ENCODE measurements around the gene MATN1.

The MATN1 gene

DNA sequence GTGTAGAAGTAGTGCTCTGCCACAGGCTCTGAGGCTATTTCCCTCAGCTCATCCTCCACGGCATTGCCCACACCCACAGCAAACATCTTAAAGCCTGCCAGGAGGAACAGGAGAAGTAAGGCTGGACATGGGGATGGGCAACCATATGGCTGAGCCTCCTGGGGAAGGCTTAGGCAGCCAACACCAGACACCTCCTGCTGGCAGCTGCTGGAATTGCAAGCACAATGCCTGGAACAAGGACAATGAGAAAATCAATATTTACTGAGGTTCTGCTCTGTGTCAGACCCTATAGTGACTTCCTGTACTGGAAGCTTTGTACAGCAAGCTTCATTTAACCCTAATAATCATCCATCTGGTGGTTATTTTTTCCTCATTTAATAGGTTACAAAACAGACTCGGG lies 8.2 kb downstream of the MATN1 start:
- no peak for DNase-seq

DNA sequence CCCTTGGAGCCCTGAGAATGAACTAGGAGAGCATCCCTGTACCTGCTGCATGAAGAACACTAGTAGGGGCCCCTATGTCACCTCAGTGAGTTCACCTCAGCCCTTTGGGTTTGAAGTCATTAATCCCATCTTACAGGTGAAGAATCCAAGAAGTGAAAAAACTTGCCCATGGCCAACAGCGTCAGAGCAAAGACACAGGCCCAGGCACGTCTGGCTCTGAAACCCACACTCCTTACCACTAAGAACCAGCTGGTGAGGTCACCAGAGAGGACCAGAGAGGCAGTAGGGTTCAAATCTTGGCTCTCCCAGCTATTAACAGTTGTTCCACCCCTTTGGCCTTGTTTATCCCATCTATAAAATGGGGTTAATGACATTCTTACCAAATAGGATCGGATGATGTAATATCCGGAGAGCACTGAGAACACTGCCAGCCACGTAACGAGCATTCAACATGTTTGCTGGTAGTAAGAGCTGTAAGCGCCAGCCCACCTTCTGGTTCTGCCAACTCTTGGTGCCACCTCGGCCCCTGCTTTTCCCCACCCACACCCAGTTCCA lies 8.8 kb downstream of the MATN1 start:
- DNase-seq = no peak

- DNase-seq = no peak
These were observed 9.4 kb downstream of the MATN1 start for GRCh38 chr1:30714025-30714424.

DNA sequence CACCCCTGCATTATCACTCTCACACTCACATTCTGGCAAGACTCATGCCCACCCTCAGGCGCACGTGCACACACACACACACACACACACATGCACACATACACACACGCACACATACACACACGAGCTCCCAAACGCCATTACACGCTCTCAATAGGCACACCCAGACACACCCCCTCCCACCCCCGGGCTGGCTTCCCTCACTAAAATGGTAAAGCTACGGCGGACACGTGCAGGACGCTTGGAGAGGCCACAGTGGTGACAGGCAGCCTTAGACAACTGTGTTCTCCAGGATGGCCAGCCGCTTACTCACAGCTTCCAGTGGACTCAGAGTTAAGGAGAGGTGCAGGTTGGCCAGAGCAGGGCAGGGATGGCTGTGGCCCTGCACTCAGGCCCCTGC lies 10.1 kb downstream of the MATN1 start:
- DNase-seq = no peak

GRCh38 chr1:30712583-30712982 lies 10.8 kb downstream of the MATN1 start:
- no peak for DNase-seq

DNA sequence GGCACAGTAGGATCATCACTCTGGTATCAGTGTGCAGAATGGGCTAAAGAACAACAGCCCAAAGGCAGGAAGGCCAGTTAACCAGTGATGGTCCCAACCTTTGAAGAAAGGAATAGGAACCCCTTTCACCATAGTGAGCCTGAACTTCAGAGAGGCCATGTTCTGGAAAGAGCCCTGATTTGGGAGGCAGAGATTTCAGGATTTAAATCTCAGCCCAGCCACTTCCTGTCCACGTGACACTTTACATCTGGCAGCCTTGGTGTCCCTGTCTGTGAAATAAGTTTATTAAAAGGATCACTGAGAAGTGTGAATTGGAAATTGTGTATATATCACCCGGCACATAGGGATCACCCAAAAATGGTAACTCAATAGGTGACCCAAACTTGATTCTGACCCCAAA lies 13.0 kb downstream of the MATN1 start:
- no peak for DNase-seq

- DNase-seq = no peak
These were observed 15.0 kb downstream of the MATN1 start for GRCh38 chr1:30708361-30708728.

GRCh38 chr1:30707412-30708360 lies 15.7 kb downstream of the MATN1 start:
- peak; percentile 8 to 38 for DNase-seq

DNA sequence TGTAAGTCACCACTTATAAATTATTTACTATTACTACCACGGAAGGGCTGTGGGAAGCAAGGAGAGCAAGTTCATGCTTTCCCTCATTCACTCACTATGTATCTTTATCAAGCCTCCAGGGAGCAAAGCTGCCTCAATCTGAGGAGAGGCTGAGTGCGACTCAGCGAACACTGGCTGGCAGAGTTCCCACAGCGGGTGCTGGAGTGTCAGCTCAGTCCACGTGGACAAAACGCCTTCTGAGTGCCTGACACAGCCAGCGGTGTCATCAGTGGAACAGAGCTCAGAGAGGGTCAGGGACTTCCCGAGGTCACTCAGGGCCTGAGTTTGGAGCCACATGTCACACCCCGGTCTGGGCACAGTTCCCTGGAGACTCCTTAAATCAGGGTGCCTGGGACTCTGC lies 16.9 kb downstream of the MATN1 start:
- DNase-seq = no peak

- DNase-seq = no peak
These were observed 17.7 kb downstream of the MATN1 start for GRCh38 chr1:30705698-30706097.

GRCh38 chr1:30704765-30705509 lies 18.4 kb downstream of the MATN1 start:
- DNase-seq = no peak

DNA sequence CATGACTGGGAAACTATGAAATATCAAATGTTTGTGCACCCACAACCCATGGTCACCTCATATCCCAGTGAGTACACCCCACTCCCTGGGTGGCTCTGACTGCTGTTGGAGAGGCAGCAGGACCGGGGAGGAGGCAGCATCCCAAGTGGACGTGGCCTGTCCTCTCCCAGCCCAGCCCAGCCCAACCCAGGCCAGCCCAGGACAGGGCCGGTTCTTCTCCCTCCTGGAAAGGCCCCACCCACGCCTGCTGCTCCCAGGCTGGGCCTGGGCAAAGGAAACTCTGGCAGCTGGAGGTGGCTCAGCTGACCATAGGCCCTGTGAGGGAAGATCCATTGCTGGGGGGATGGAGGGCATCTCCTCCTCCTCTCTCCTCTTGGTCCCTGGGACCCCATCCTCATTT lies 19.1 kb downstream of the MATN1 start:
- DNase-seq = no peak

DNA sequence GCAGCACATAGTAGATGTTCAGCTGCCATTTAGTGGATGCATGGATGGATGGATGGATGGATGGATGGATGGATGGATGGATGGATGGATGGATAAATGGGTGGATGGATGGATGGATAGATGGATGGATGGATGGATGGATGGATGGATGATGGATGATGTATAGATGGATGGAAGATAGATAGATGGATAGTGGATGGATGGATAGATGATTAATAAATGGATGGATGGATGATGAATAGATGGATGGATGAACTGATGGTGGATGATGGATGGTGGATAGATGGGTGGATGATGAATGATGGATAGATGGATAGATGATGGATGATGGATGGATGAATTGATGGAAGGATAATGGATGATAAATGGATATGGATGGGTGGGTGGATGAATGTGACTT lies 20.6 kb downstream of the MATN1 start:
- DNase-seq = no peak

GRCh38 chr1:30701258-30701633 lies 22.1 kb downstream of the MATN1 start:
- DNase-seq = no peak

GRCh38 chr1:30700528-30701257 lies 22.7 kb downstream of the MATN1 start:
- no peak for DNase-seq

GRCh38 chr1:30699762-30700161 lies 23.6 kb downstream of the MATN1 start:
- DNase-seq = no peak

GRCh38 chr1:30698401-30698981 lies 24.9 kb downstream of the MATN1 start:
- no peak for DNase-seq

GRCh38 chr1:30697571-30698376 lies 25.6 kb downstream of the MATN1 start:
- DNase-seq = no peak

DNA sequence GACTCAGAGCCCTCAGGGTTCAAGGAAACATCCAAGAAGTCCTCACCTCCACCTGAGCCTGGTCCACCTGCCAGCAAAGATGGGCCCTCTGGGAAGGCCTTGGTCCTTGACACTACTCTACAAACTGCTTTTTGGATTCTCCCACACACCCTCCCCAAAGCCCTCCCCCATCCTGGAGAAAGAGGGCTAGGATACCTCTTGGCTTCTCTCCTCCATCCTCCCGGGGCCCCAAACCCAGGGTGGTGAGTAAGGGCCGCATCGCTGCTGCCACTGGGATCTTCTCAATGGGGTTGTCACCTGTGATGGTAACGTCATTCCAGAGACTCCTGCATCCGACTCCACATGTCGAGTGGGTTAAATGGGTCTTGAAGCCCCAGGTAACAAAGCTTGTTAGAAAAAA lies 26.6 kb downstream of the MATN1 start:
- no peak for DNase-seq

DNA sequence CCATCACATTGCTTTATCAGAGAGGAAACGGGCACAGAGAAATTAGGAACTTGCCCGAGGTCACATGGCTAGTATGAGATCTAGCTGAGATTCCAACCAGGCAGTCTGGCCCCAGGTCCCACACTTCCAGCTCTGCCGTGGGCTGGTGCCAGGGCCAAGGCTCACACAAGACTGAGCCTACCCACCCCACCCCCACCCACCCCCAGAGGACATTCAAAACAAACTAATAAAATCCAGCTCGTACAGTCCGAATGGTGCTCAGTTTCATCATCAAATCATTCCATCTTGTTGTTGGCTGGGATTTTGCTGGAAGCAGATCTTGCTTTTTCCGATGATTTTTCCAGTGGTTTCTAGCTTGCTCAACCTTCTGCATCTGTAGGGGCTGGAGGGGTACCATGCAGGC lies 27.9 kb downstream of the MATN1 start:
- no peak for DNase-seq

DNA sequence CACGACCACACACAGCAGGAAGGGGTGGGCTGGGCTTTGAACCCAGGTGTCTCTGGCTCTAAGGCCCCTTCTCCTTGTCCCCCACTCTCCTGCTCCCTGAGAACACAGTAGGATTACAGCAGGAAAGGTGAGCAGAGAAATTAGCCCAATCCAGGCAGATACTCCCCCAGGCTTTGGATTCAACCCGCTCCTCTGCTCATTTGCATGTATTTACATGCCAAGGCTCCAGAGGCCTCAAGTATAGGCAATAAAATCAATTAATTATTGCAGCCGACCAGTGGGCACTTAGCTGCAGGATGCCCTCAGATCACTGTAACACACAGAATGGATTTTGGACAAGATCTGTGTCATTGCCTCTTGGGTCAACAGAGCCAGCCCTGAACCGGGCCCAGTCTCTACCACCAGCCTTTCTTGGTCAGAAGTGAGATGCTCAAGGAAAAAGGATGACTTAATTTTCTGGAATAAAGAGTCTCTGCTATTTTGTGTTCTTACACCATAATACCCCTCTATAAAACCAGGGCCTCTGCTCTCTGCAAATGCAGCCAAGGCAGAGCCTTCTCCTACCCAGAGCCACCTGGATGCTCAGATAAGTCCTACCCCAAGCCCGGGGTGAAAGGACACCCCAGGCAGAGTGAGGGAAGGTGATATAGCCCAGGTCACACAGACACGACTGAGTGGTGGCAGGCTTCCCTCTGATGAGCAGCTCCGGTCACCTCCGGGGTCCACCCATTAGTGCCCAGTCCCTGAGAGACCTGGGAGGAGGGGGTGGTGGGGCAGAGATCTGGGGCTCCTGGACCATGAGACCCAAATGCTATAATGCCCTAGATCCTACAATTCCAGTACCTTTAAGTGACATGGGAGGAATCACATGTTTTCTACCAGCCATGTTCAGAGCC lies 28.9 kb downstream of the MATN1 start:
- DNase-seq = no peak

Measured in bone marrow (tissue), 2 donors.